Measurements from ENCODE around the gene CAMK4. TPM values are rescaled to one million over a fixed set of nuclear protein-coding genes. Genes with fewer than 3 reads are reported as not detected.

The CAMK4 gene
- total and polyA plus RNA-seq, 2 donors: 30.7 to 107 TPM

GRCh38 chr5:111384220-111384619 lies 160.0 kb downstream of the CAMK4 start:
- no peak overlapping the region for H3K4me3 ChIP-seq (ENCODE audit: low read length in 2 of 2)
- no peaks in the 10 kb centered on the region for H3K4me1 ChIP-seq (ENCODE audit: control insufficient read depth in 2 of 2, insufficient read depth in 2 of 2, low read length in 2 of 2)
- WGBS: 23% methylated on average over 3 of the region's 3 CpGs
- no peak overlapping the region for H3K27ac ChIP-seq (ENCODE audit: low read depth in 1 of 2, low read length in 1 of 2)
- H3K36me3 ChIP-seq (ENCODE audit: control insufficient read depth in 2 of 2, insufficient read depth in 2 of 2, low read length in 1 of 2): peaks cover 17 to 49% of the 10 kb centered on the region in 2 donors
- no peaks in the 10 kb centered on the region for H3K27me3 ChIP-seq (ENCODE audit: control insufficient read depth in 2 of 2, insufficient read depth in 1 of 2, low read length in 1 of 2)
- no peaks in the 10 kb centered on the region for H3K9me3 ChIP-seq (ENCODE audit: control insufficient read depth in 2 of 2, insufficient read depth in 1 of 2, low read length in 1 of 2)
- no peak for DNase-seq (ENCODE audit: low read depth in 6 of 9, low spot score in 9 of 9)

DNA sequence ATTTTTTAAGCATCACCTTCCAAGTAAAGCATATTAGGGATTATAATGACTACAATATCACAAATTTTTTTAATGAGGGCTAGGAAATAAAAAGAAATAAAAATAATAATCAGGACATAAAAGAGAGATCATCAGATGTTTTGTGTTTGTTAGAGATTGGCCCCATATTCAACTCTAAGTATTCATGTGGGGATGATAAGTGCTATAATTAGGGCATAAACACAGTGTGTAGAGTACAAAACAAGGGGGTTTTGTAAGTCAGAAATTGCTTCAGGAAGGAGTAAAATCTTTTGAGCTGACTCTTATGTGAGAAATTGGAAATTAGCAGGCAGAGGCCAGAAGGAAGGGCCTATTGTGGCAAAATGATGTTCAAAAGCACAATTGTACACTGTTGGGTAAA lies 160.9 kb downstream of the CAMK4 start:
- Histone ChIP-seq H3K9me3 (ENCODE audit: control insufficient read depth in 2 of 2, insufficient read depth in 1 of 2, low read length in 1 of 2) (no peaks in the 10 kb centered on the region), H3K27me3 (ENCODE audit: control insufficient read depth in 2 of 2, insufficient read depth in 1 of 2, low read length in 1 of 2) (no peaks in the 10 kb centered on the region), H3K4me3 (ENCODE audit: low read length in 2 of 2) (no peak overlapping the region), H3K27ac (ENCODE audit: low read depth in 1 of 2, low read length in 1 of 2) (no peak overlapping the region), H3K36me3 (ENCODE audit: control insufficient read depth in 2 of 2, insufficient read depth in 2 of 2, low read length in 1 of 2) (peaks cover 17 to 54% of the 10 kb centered on the region in 2 donors), H3K4me1 (ENCODE audit: control insufficient read depth in 2 of 2, insufficient read depth in 2 of 2, low read length in 2 of 2) (no peaks in the 10 kb centered on the region)
- no peak for DNase-seq (ENCODE audit: low read depth in 6 of 9, low spot score in 9 of 9)

- H3K36me3 ChIP-seq (ENCODE audit: control insufficient read depth in 2 of 2, insufficient read depth in 2 of 2, low read length in 1 of 2): peaks cover 17 to 54% of the 10 kb centered on the region in 2 donors
- no peaks in the 10 kb centered on the region for H3K4me1 ChIP-seq (ENCODE audit: control insufficient read depth in 2 of 2, insufficient read depth in 2 of 2, low read length in 2 of 2)
- WGBS: 73% methylated on average over 7 of the region's 7 CpGs
- DNase-seq (ENCODE audit: low read depth in 6 of 9, low spot score in 9 of 9): peak in 1 of 9 donors; percentile 28
- no peak overlapping the region for H3K27ac ChIP-seq (ENCODE audit: low read depth in 1 of 2, low read length in 1 of 2)
- no peaks in the 10 kb centered on the region for H3K9me3 ChIP-seq (ENCODE audit: control insufficient read depth in 2 of 2, insufficient read depth in 1 of 2, low read length in 1 of 2)
- H3K27me3 ChIP-seq (ENCODE audit: control insufficient read depth in 2 of 2, insufficient read depth in 1 of 2, low read length in 1 of 2): no peaks in the 10 kb centered on the region
- no peak overlapping the region for H3K4me3 ChIP-seq (ENCODE audit: low read length in 2 of 2)
Observed at GRCh38 chr5:111385970-111386831, 162.0 kb downstream of the CAMK4 start.

DNA sequence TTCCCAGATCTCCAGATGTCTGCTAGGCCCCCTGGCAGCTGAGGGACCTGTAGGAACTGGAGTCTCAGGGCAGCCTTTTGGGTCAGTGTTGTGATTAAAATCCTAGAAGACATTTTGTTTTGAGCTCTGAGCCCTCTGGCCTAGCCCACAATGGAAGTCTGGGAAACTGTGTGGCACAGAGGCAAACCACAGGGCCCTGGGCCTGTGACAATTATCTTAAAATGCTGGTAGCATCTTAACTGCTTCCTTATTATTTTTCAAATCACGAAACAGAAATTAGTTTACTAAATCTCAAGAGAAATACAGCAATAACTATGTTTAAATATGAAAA lies 162.6 kb downstream of the CAMK4 start:
- Histone ChIP-seq H3K36me3 (ENCODE audit: control insufficient read depth in 2 of 2, insufficient read depth in 2 of 2, low read length in 1 of 2) (peaks cover 17 to 54% of the 10 kb centered on the region in 2 donors), H3K27ac (ENCODE audit: low read depth in 1 of 2, low read length in 1 of 2) (no peak overlapping the region), H3K4me3 (ENCODE audit: low read length in 2 of 2) (no peak overlapping the region), H3K9me3 (ENCODE audit: control insufficient read depth in 2 of 2, insufficient read depth in 1 of 2, low read length in 1 of 2) (no peaks in the 10 kb centered on the region), H3K27me3 (ENCODE audit: control insufficient read depth in 2 of 2, insufficient read depth in 1 of 2, low read length in 1 of 2) (no peaks in the 10 kb centered on the region), H3K4me1 (ENCODE audit: control insufficient read depth in 2 of 2, insufficient read depth in 2 of 2, low read length in 2 of 2) (no peaks in the 10 kb centered on the region)
- DNase-seq (ENCODE audit: low read depth in 6 of 9, low spot score in 9 of 9): no peak
- WGBS: 93% methylated on average over 1 of the region's 1 CpG

DNA sequence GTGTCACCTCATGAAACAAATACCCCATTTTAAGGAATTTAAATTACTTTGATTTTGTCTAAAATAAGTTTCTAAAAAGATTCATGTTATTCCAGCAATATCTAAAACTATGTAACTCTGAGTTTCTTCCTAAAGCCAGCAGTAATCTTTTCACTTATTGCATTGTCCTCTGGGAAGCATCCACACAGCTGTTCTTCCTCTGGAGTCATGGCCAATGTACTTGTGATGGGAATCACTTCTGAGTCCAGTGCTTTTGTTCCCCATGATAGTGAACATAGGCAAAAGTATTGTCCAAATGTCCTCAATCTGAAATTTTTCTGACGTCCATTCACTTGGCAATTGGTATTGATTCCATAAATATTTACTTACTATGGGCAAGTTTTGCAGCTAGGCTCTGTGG lies 163.2 kb downstream of the CAMK4 start:
- no peaks in the 10 kb centered on the region for H3K27me3 ChIP-seq (ENCODE audit: control insufficient read depth in 2 of 2, insufficient read depth in 1 of 2, low read length in 1 of 2)
- DNase-seq (ENCODE audit: low read depth in 6 of 9, low spot score in 9 of 9): no peak
- no peaks in the 10 kb centered on the region for H3K9me3 ChIP-seq (ENCODE audit: control insufficient read depth in 2 of 2, insufficient read depth in 1 of 2, low read length in 1 of 2)
- peaks cover 17 to 53% of the 10 kb centered on the region in 2 donors for H3K36me3 ChIP-seq (ENCODE audit: control insufficient read depth in 2 of 2, insufficient read depth in 2 of 2, low read length in 1 of 2)
- H3K4me1 ChIP-seq (ENCODE audit: control insufficient read depth in 2 of 2, insufficient read depth in 2 of 2, low read length in 2 of 2): no peaks in the 10 kb centered on the region
- 0% methylated on average over 1 of the region's 1 CpG for WGBS
- no peak overlapping the region for H3K27ac ChIP-seq (ENCODE audit: low read depth in 1 of 2, low read length in 1 of 2)
- no peak overlapping the region for H3K4me3 ChIP-seq (ENCODE audit: low read length in 2 of 2)

DNA sequence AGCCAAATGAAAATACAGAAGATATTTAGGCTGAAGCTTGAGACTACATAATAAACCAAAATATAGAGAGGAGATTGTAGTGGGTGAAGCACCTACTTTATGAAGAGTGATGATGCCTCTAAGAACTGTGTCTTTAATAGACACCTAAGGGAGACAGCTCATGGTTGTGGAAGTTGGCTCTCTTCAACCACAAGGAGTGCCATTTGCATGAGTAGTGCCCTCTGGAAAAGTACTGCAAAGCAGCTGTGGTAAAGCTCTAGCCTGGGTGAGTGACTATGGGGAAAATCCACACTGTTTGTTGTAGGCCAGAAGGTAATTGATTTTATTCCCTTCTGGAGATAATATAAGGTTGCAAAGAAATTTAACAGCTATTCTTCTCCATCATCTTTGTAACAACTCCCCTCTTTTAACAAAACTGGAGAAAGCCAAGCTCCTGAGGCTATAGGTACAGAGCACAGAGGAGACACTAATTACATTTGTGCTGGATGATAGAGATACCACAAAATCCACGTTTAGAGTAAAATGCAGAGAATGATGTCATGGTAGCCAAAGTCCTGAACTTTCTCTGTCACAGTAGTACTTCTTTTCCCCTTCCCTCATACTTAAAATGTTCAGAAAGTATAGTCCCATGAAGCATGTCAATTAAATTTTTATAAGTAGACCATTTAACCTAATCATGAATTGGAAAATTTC lies 165.4 kb downstream of the CAMK4 start:
- Histone ChIP-seq H3K9me3 (ENCODE audit: control insufficient read depth in 2 of 2, insufficient read depth in 1 of 2, low read length in 1 of 2) (no peaks in the 10 kb centered on the region), H3K4me1 (ENCODE audit: control insufficient read depth in 2 of 2, insufficient read depth in 2 of 2, low read length in 2 of 2) (no peaks in the 10 kb centered on the region), H3K36me3 (ENCODE audit: control insufficient read depth in 2 of 2, insufficient read depth in 2 of 2, low read length in 1 of 2) (peaks cover 17 to 45% of the 10 kb centered on the region in 2 donors), H3K27ac (ENCODE audit: low read depth in 1 of 2, low read length in 1 of 2) (no peak overlapping the region), H3K27me3 (ENCODE audit: control insufficient read depth in 2 of 2, insufficient read depth in 1 of 2, low read length in 1 of 2) (no peaks in the 10 kb centered on the region), H3K4me3 (ENCODE audit: low read length in 2 of 2) (no peak overlapping the region)
- no peak for DNase-seq (ENCODE audit: low read depth in 6 of 9, low spot score in 9 of 9)
- WGBS: 0% methylated on average over 1 of the region's 1 CpG

DNA sequence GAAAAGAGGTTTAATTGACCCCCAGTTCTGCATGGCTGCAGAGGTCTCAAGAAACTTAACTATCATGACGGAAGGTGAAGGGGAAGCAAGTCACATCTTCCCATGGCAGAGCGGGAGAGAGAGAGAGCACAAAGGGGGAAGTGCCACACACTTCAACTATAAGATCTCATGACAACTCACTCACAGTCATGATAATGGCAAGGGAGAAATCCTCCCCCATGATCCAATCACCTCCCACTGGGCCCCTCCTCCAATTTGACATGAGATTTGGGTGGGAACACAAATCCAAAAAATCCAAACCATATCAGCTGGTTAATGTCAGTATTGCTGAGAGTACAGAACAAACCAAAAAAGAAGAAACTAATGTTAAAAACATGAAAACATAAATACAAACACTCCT lies 168.0 kb downstream of the CAMK4 start:
- H3K4me3 ChIP-seq (ENCODE audit: low read length in 2 of 2): no peak overlapping the region
- 92% methylated on average over 2 of the region's 2 CpGs for WGBS
- H3K36me3 ChIP-seq (ENCODE audit: control insufficient read depth in 2 of 2, insufficient read depth in 2 of 2, low read length in 1 of 2): peaks cover 15 to 53% of the 10 kb centered on the region in 2 donors
- DNase-seq (ENCODE audit: low read depth in 6 of 9, low spot score in 9 of 9): no peak
- H3K27me3 ChIP-seq (ENCODE audit: control insufficient read depth in 2 of 2, insufficient read depth in 1 of 2, low read length in 1 of 2): no peaks in the 10 kb centered on the region
- H3K4me1 ChIP-seq (ENCODE audit: control insufficient read depth in 2 of 2, insufficient read depth in 2 of 2, low read length in 2 of 2): no peaks in the 10 kb centered on the region
- H3K27ac ChIP-seq (ENCODE audit: low read depth in 1 of 2, low read length in 1 of 2): no peak overlapping the region
- no peaks in the 10 kb centered on the region for H3K9me3 ChIP-seq (ENCODE audit: control insufficient read depth in 2 of 2, insufficient read depth in 1 of 2, low read length in 1 of 2)

- no peaks in the 10 kb centered on the region for H3K27me3 ChIP-seq (ENCODE audit: control insufficient read depth in 2 of 2, insufficient read depth in 1 of 2, low read length in 1 of 2)
- H3K36me3 ChIP-seq (ENCODE audit: control insufficient read depth in 2 of 2, insufficient read depth in 2 of 2, low read length in 1 of 2): peaks cover 14 to 49% of the 10 kb centered on the region in 2 donors
- H3K27ac ChIP-seq (ENCODE audit: low read depth in 1 of 2, low read length in 1 of 2): no peak overlapping the region
- WGBS: 97% methylated on average over 3 of the region's 3 CpGs
- no peaks in the 10 kb centered on the region for H3K9me3 ChIP-seq (ENCODE audit: control insufficient read depth in 2 of 2, insufficient read depth in 1 of 2, low read length in 1 of 2)
- no peak for DNase-seq (ENCODE audit: low read depth in 6 of 9, low spot score in 9 of 9)
- H3K4me3 ChIP-seq (ENCODE audit: low read length in 2 of 2): no peak overlapping the region
- H3K4me1 ChIP-seq (ENCODE audit: control insufficient read depth in 2 of 2, insufficient read depth in 2 of 2, low read length in 2 of 2): no peaks in the 10 kb centered on the region
Observed at GRCh38 chr5:111394586-111394985, 170.4 kb downstream of the CAMK4 start.

DNA sequence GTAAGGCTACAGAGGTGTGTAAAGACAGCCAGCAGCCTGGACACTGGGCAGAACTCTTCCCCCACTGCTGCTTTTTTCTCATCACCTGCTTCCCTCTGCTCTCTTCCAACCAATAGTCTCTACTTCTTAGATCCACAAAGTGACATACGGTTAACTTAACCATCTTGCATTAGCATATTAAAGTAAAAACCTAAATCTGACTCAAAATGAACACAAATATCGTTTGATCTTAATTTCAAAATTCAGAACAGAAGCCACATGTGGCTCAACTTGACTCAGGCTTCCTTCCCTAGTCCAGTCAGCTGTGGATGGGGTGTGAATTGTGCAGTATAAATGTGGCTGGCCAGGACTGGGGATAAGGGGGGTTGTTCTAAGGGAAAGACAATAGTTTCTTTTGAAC lies 173.8 kb downstream of the CAMK4 start:
- H3K9me3 ChIP-seq (ENCODE audit: control insufficient read depth in 2 of 2, insufficient read depth in 1 of 2, low read length in 1 of 2): no peaks in the 10 kb centered on the region
- no peaks in the 10 kb centered on the region for H3K27me3 ChIP-seq (ENCODE audit: control insufficient read depth in 2 of 2, insufficient read depth in 1 of 2, low read length in 1 of 2)
- no peaks in the 10 kb centered on the region for H3K4me1 ChIP-seq (ENCODE audit: control insufficient read depth in 2 of 2, insufficient read depth in 2 of 2, low read length in 2 of 2)
- H3K36me3 ChIP-seq (ENCODE audit: control insufficient read depth in 2 of 2, insufficient read depth in 2 of 2, low read length in 1 of 2): peaks cover 19 to 50% of the 10 kb centered on the region in 2 donors
- H3K4me3 ChIP-seq (ENCODE audit: low read length in 2 of 2): no peak overlapping the region
- WGBS: 94% methylated on average over 2 of the region's 2 CpGs
- no peak overlapping the region for H3K27ac ChIP-seq (ENCODE audit: low read depth in 1 of 2, low read length in 1 of 2)
- DNase-seq (ENCODE audit: low read depth in 6 of 9, low spot score in 9 of 9): no peak
